NCI-H446 (cell line): ENCODE data around the gene PLXNA4.

Source experiments
- DNase-seq, 2 experiments: peaks; one replicate each; lab custom pipeline; 2025; lab: John Stamatoyannopoulos, UW

PLXNA4 gene

DNA sequence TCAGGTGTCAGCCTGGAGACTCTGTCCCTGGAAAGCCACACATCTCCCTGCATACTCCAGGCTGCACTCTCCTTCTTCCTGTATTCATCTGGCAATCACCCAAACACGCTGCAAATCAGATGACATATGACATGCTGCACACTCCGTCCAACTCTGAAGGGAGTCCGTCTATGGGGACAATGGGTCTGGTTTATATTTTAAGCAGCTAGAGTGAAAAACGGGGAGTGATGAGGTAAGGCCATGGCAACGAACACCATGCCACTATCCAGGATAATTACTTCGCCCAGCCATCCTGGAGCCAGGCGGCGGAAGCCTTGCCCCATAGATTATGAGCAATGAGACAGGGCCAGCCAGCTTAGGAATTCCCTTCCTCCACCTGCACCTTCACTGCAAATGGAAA is 140.1 kb downstream of the PLXNA4 start:
- DNase-seq = peak in 1 of 2 experiments; percentile 37

- DNase-seq = peak in 1 of 2 experiments; percentile 50
Observed at GRCh38 chr7:132435016-132435990, 141.0 kb downstream of the PLXNA4 start.

GRCh38 chr7:132434041-132434440 is 142.2 kb downstream of the PLXNA4 start:
- DNase-seq = no peak

GRCh38 chr7:132433301-132433700 is 143.0 kb downstream of the PLXNA4 start:
- DNase-seq = no peak

DNA sequence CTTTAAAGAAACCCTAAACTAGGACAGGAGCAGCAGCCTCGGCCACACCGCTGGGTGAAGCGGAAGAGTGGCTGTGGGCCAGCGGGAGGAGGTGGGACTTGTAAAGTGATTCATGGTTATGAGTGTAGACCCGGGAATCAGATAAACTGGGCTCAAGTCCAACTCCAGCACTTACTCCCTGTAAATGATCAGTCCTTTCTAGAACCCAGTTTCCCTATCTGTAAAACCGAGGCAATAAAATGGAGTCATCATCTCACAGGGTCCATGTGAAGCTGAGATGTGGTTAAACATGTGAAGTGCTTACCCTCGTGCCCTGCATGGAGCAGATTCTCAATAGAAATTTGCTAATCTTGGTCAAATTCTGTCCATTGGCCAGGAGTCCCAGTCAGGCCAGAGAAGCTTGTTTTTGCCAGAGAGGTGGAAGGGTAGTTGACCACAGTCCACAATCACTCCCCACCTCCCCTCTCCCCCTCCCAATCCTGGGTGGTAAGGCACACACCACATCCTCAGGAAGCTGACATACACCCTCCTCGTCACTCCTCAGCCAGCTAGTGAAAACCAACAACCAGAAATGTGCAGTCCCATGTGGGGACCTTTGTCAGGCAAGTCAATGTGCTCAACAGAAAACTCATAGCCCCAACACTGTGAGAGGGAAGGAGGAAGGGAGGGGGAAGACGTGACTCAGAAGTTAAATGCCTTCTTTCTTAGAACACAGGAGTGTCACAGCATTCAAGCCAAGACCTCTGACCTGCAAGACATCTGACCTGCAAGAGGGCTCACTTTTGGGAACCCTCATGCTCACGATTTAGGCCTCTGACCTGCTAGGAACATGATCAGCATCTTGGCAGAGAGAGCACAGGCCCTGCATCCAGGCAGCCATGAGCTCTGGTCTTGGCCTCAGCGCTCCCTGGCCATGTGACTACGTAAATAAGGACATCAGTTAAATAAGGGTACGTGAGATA is 145.1 kb downstream of the PLXNA4 start:
- DNase-seq = peak; percentile 20 to 57

- DNase-seq = peak in 1 of 2 experiments; percentile 46
Observed at GRCh38 chr7:132430041-132430855, 146.0 kb downstream of the PLXNA4 start.

- DNase-seq = no peak
Observed at GRCh38 chr7:132429181-132429580, 147.1 kb downstream of the PLXNA4 start.

GRCh38 chr7:132428247-132428919 is 147.9 kb downstream of the PLXNA4 start:
- no peak for DNase-seq

GRCh38 chr7:132425942-132426341 is 150.3 kb downstream of the PLXNA4 start:
- no peak for DNase-seq

GRCh38 chr7:132424821-132425724 is 151.2 kb downstream of the PLXNA4 start:
- no peak for DNase-seq

DNA sequence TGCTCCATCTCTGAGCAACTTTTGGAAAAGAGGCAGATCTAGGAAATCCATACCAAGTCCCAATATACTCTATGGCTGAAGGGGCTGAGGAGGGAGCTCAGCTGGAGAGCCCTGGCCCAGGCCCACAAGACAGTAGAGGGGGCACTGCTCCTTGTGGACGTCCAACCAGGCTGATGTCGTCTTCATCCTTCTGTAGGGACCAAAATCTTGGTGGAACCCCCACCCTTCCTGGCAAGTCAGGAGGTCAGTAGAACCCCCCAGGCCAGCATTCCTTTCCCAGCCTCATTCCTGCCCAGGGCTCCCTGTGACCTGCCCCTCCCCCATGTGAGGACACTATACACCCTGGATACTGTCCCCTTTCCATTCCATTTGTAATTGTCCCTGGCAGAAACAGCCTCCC is 152.0 kb downstream of the PLXNA4 start:
- DNase-seq = no peak

GRCh38 chr7:132423594-132424200 is 152.6 kb downstream of the PLXNA4 start:
- DNase-seq = no peak

DNA sequence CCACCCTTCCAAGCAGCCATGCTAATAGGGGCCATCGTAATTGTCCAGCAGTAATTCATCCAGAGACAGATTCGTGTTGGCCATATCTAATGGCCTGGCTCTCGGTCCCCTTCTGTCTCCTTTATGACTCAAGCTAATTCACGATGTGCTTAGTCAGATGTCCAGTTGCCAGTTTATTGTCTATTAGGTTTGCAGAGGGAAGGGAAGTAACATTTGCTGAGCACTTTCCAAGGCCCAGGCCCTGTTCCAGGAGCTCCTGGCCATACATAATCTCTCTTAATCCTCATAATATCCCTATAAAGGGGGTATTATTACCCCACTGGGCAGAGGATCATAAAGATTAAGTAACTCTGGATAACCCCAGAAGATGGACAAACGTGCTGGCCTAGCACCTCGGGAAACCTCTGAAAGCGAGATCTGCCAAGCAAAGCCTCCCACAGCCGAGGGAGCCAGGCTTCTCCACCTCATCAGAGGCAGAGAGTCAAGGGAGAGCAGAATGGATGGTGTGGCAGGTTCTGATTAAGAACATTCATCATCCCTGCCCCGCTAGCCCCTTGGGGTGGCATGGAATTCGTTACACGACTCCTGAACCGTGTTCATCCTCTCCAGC is 153.7 kb downstream of the PLXNA4 start:
- no peak for DNase-seq

- no peak for DNase-seq
Observed at GRCh38 chr7:132420527-132420926, 155.7 kb downstream of the PLXNA4 start.

DNA sequence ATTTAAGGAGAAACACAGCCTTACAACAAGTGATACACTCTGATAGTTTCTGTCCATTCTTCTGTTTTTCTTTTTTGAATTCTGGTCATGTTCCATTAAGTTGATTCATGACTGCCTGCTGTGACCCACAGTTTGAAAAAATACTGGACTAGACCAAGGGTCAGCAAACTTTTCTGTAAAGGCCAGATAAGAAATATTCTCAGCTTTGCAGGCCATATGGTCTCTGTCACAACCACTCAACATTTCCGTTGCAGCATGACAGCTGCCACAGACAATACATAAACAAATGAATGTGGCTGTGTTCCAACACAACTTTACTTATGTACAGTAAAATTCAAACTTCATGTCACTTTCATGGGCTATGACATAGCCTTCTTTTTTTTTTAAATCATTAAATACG is 156.7 kb downstream of the PLXNA4 start:
- DNase-seq = no peak

GRCh38 chr7:132418840-132419239 is 157.4 kb downstream of the PLXNA4 start:
- DNase-seq = no peak

DNA sequence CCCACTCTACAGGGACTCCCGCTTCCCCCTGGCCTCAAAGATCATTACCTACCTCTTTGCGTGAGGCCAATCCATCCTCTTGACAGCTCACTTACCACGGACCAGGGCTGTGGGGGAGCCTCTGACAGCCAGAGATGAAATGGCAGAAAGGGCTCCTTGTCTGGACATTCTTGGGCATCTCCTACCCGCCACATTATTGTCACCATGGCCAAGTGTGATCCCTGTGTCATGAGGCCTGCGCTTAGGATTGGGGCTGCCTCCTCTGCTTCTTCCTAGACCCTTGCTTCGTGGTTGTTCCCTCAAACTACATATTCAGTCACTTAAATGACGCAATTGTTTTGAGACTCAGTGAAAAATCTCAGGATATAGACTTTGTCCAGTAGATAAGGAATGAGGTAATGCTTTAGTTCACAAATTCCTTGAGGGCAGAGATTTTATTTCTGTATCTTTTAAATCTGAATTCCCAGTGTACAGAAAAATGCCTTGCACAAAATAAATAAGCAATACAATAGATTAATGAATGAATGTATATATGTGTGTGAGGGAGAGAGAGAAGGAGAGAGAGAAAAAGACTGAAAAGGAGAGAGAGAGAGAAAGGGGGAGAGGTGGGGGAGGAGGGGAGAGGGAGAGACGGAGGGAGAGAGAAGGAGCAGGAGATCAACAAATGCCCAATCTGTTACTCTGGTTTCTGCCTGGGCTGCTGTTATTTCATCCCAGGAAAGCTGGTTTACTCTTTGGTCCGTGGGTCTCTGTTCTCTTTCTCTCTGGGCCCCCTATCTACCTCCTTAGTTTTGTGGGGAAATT is 159.0 kb downstream of the PLXNA4 start:
- no peak for DNase-seq

DNA sequence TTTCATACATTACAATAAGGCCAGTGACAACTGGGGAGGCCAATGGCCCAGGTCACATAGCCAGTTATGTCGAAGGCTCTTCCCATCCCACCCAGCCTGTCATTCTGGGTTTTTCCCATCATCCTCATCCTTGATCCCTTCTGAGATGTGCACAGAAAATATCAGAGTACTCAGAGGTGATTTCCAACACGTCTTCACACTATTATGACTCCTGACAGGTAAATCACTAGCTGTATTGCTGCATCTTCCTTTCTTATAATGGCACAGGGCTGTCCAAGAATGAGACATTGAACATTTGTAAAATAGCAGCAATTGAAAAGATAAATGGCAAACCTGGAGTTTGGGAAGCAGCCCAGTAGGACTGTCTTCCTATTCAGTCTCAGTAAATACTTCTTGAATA is 159.9 kb downstream of the PLXNA4 start:
- DNase-seq = no peak
